GM18873 (cell line): Measurements from ENCODE around the gene EFHC2.

Experiments
- ATAC-seq: cut with Tn5 transposase; IDR thresholded peaks from one replicate; pipeline ENCODE4 v1.9.1; 2021; ENCODE audit warnings: mild to moderate bottlenecking, moderate library complexity, moderate number of reproducible peaks; ENCODE audit not compliant: unreplicated experiment, low FRiP score

Gene EFHC2

GRCh38 chrX:44343412-44344141 is at the start of gene EFHC2:
TSS of gene EFHC2 (minus strand) at chrX:44343672. CDS start at chrX:44343588, 84 bp downstream.
- no peak for ATAC-seq

- ATAC-seq: no peak
Observed at GRCh38 chrX:44392767-44393166, 49.3 kb upstream of the EFHC2 start.

- no peak for ATAC-seq
Observed at GRCh38 chrX:44384688-44385338, 41.3 kb upstream of the EFHC2 start.

GRCh38 chrX:44382871-44383270 is 39.4 kb upstream of the EFHC2 start:
- ATAC-seq: no peak

- no peak for ATAC-seq
Observed at GRCh38 chrX:44352758-44353157, 9.3 kb upstream of the EFHC2 start.

GRCh38 chrX:44349561-44349960 is 6.1 kb upstream of the EFHC2 start:
- ATAC-seq: no peak

GRCh38 chrX:44344687-44345086 is 1.2 kb upstream of the EFHC2 start:
- no peak for ATAC-seq

GRCh38 chrX:44344194-44344593 is 722 bp upstream of the EFHC2 start:
- ATAC-seq: no peak

GRCh38 chrX:44342866-44343265 is 606 bp downstream of the EFHC2 start:
- ATAC-seq: no peak

GRCh38 chrX:44338361-44338760 is 5.1 kb downstream of the EFHC2 start:
- ATAC-seq: no peak

- no peak for ATAC-seq
Observed at GRCh38 chrX:44332437-44332836, 11.0 kb downstream of the EFHC2 start.

- ATAC-seq: no peak
Observed at GRCh38 chrX:44330227-44330626, 13.2 kb downstream of the EFHC2 start.

- no peak for ATAC-seq
Observed at GRCh38 chrX:44319550-44319949, 23.9 kb downstream of the EFHC2 start.

GRCh38 chrX:44317181-44317580 is 26.3 kb downstream of the EFHC2 start:
- no peak for ATAC-seq

GRCh38 chrX:44314808-44315207 is 28.7 kb downstream of the EFHC2 start:
- ATAC-seq: no peak

GRCh38 chrX:44314259-44314734 is 29.2 kb downstream of the EFHC2 start:
- no peak for ATAC-seq

GRCh38 chrX:44312421-44312820 is 31.1 kb downstream of the EFHC2 start:
- no peak for ATAC-seq

GRCh38 chrX:44310227-44310626 is 33.2 kb downstream of the EFHC2 start:
- ATAC-seq: no peak

GRCh38 chrX:44308869-44309268 is 34.6 kb downstream of the EFHC2 start:
- no peak for ATAC-seq

- ATAC-seq: no peak
Observed at GRCh38 chrX:44306356-44306755, 37.1 kb downstream of the EFHC2 start.

GRCh38 chrX:44305921-44306320 is 37.6 kb downstream of the EFHC2 start:
- no peak for ATAC-seq

- ATAC-seq: no peak
Observed at GRCh38 chrX:44303119-44303518, 40.4 kb downstream of the EFHC2 start.
